Measurements from ENCODE around the gene PLEKHA5. TPM values are rescaled to one million over a fixed set of nuclear protein-coding genes. Genes with fewer than 3 reads are reported as not detected.

Gene PLEKHA5
- total RNA-seq, 2 donors from 2014 or later = 24.4 to 41.7 TPM

DNA sequence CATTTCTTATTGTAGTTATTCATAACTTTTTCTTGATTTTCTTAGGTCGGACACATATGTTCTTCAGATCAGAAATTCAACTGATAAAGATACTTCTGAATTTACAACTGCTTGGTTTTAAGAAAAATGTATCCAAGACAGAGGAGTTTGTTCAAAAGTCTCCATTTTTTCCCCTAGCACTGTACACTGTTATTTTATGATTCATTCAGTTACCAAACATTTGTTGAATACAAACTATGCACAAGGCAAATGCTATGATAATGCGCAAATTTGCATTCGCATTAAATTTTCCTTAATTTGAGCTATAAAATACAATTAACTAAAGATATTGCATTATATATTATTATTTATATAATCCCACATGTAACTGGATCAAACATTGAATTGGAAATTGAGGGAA, 10.1 kb upstream of the PLEKHA5 start:
- no peak for TF ChIP-seq POLR2A (IDR thresholded peaks at IDR 0.05)
- no peak for TF ChIP-seq CTCF (IDR thresholded peaks at IDR 0.05)
- TF ChIP-seq POLR2AphosphoS5 (IDR thresholded peaks at IDR 0.05) = no peak
- 96% methylated on average over 3 of the region's 3 CpGs for WGBS
- DNase-seq (ENCODE audit: low spot score) = no peak
- Histone ChIP-seq H3K4me1 (replicated peaks) (no peaks in the 10 kb centered on the region), H3K36me3 (no peaks in the 10 kb centered on the region), H3K9me3 (no peaks in the 10 kb centered on the region), H3K27ac (no peak overlapping the region), H3K4me3 (no peak overlapping the region), H3K27me3 (replicated peaks; ENCODE audit: insufficient read depth) (no peaks in the 10 kb centered on the region)
- intact Hi-C loops (cut with DNase I) = no loop called here

GRCh38 chr12:19120795-19121194, 8.7 kb upstream of the PLEKHA5 start:
- Histone ChIP-seq H3K27ac (no peak overlapping the region), H3K9me3 (no peaks in the 10 kb centered on the region), H3K4me1 (replicated peaks) (no peaks in the 10 kb centered on the region), H3K36me3 (no peaks in the 10 kb centered on the region), H3K27me3 (replicated peaks; ENCODE audit: insufficient read depth) (no peaks in the 10 kb centered on the region), H3K4me3 (no peak overlapping the region)
- intact Hi-C loops (cut with DNase I) = no loop called here
- DNase-seq (ENCODE audit: low spot score) = no peak
- TF ChIP-seq POLR2AphosphoS5 (IDR thresholded peaks at IDR 0.05) (no peak), POLR2A (IDR thresholded peaks at IDR 0.05) (no peak), CTCF (IDR thresholded peaks at IDR 0.05) (no peak)
- WGBS = 58% methylated on average over 3 of the region's 3 CpGs

- Histone ChIP-seq H3K36me3 (no peaks in the 10 kb centered on the region), H3K9me3 (no peaks in the 10 kb centered on the region), H3K4me3 (no peak overlapping the region), H3K27ac (no peak overlapping the region), H3K27me3 (replicated peaks; ENCODE audit: insufficient read depth) (no peaks in the 10 kb centered on the region), H3K4me1 (replicated peaks) (no peaks in the 10 kb centered on the region)
- WGBS = 61% methylated on average over 1 of the region's 1 CpG
- DNase-seq (ENCODE audit: low spot score) = no peak
- intact Hi-C loops (cut with DNase I) = no loop called here
- TF ChIP-seq POLR2A (IDR thresholded peaks at IDR 0.05) (no peak), CTCF (IDR thresholded peaks at IDR 0.05) (no peak), POLR2AphosphoS5 (IDR thresholded peaks at IDR 0.05) (no peak)
Observed at GRCh38 chr12:19121449-19122018, 8.0 kb upstream of the PLEKHA5 start.

DNA sequence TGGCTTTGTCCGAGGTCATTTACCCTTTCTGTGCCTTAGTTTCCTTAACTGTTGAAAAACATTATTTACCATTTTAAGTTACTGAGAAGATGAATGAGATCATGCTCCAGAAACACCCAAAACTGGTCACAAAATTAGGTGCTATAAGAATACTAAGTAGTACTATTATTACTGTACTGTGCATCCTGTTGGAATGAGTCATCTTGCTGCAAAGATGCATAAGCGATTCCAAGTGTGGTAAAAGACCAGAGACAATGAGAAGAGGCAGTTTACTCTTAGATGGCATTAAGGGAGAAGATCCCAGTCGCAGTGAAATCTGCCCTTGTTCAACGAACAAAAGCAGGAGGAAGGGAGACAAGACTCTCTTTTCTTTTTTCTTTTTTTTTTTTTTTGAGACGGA, 4.2 kb upstream of the PLEKHA5 start:
- TF ChIP-seq POLR2AphosphoS5 (IDR thresholded peaks at IDR 0.05) (no peak), CTCF (IDR thresholded peaks at IDR 0.05) (no peak), POLR2A (IDR thresholded peaks at IDR 0.05) (no peak)
- H3K4me1 ChIP-seq (replicated peaks) = no peaks in the 10 kb centered on the region
- DNase-seq (ENCODE audit: low spot score) = no peak
- intact Hi-C loops (cut with DNase I) = no loop called here
- no peaks in the 10 kb centered on the region for H3K9me3 ChIP-seq
- H3K36me3 ChIP-seq = no peaks in the 10 kb centered on the region
- H3K27me3 ChIP-seq (replicated peaks; ENCODE audit: insufficient read depth) = no peaks in the 10 kb centered on the region
- WGBS = 87% methylated on average over 5 of the region's 5 CpGs
- no peak overlapping the region for H3K27ac ChIP-seq
- no peak overlapping the region for H3K4me3 ChIP-seq

- Histone ChIP-seq H3K36me3 (no peaks in the 10 kb centered on the region), H3K4me3 (no peak overlapping the region), H3K9me3 (no peaks in the 10 kb centered on the region), H3K27ac (no peak overlapping the region), H3K4me1 (replicated peaks) (no peaks in the 10 kb centered on the region), H3K27me3 (replicated peaks; ENCODE audit: insufficient read depth) (no peaks in the 10 kb centered on the region)
- TF ChIP-seq POLR2AphosphoS5 (IDR thresholded peaks at IDR 0.05) (no peak), POLR2A (IDR thresholded peaks at IDR 0.05) (no peak), CTCF (IDR thresholded peaks at IDR 0.05) (no peak)
- DNase-seq (ENCODE audit: low spot score) = no peak
- intact Hi-C loops (cut with DNase I) = no loop called here
Observed at GRCh38 chr12:19127270-19127669, 2.3 kb upstream of the PLEKHA5 start.
